HCT116 (cell line): ENCODE measurements around the gene ZNF8. TPM values are rescaled to one million over a fixed set of nuclear protein-coding genes. Genes with fewer than 3 reads are reported as not detected.

Experiments
- ATAC-seq: fragments of 200-7000 bp; cut with Tn5 transposase; 2 replicates; pipeline ENCODE4 v1.9.1; 2020; ENCODE audit warnings: mild to moderate bottlenecking, moderate library complexity
- BruUV-seq: library from RNA; stranded (reverse); fragments of 400-500 nt; replicated peaks from 2 replicates; lab custom pipeline; 2021; lab: Mats Ljungman, UMichigan
- CTCF ChIA-PET: fragments of 300-600 bp; sonication (Branson Sonifier 250); formaldehyde crosslinking; loops from one replicate; lab custom pipeline; 2021; ENCODE audit warnings: antibody characterized with exemption; lab: Charles Lee
- POLR2A ChIA-PET: fragments of 300-600, 350-600 bp; sonication (Branson Sonifier 250); formaldehyde crosslinking; loops from one replicate; lab custom pipeline; 2021; ENCODE audit warnings: antibody characterized with exemption; lab: Charles Lee
- RAD21 ChIA-PET, 2 experiments: fragments of 300-600 bp; sonication (Branson Sonifier 250); formaldehyde crosslinking; loops; one replicate each; lab custom pipeline; 2023; ENCODE audit warnings: low total read pairs in 2 of 2; ENCODE audit not compliant: uncharacterized antibody in 2 of 2, unreplicated experiment in 2 of 2, low non-redundant PET in 1 of 2; lab: Charles Lee
- DNase-seq: peaks from one replicate; pipeline ENCODE4 v3.0.0-alpha.2; 2010; ENCODE audit warnings: low read depth, low spot score
- H2AFZ ChIP-seq: fragments of 200-600 bp; shearing (Covaris generic), sonication (generic); 2 replicates; pipeline ENCODE4 v1.6.1; 2017; ENCODE audit warnings: low read depth, mixed run types, mixed read lengths, antibody characterized with exemption, low read length; ENCODE audit not compliant: poor library complexity, severe bottlenecking
- H3K27ac ChIP-seq: 2 replicates; pipeline ENCODE4 v1.5.1; 2012; ENCODE audit warnings: low read depth, low read length
- H3K27me3 ChIP-seq: fragments of 200-600 bp; sonication (generic); 2 replicates; pipeline ENCODE4 v1.6.1; 2016; ENCODE audit warnings: mixed run types, low read length, mixed read lengths; ENCODE audit not compliant: insufficient read depth
- H3K36me3 ChIP-seq, 2 experiments: fragments of 200-500 bp in 1 of 2; fragments of 200-600 bp in 1 of 2; sonication (Bioruptor generic) in 1 of 2; sonication (generic) in 1 of 2; 2 replicates each; pipeline versions ENCODE4 v1.5.1 to v1.6.1; 2014 to 2016; ENCODE audit warnings: low read length in 2 of 2, inconsistent platforms in 1 of 2, mixed read lengths in 1 of 2, mixed run types in 1 of 2; ENCODE audit not compliant: insufficient read depth in 2 of 2, control insufficient read depth in 1 of 2
- H3K4me1 ChIP-seq, 2 experiments: fragments of 200-600 bp in 1 of 2; sonication (generic) in 1 of 2; 2 replicates each; pipeline versions ENCODE4 v1.5.1 to v1.6.1; 2012 to 2017; ENCODE audit warnings: low read length in 2 of 2, inconsistent platforms in 1 of 2, mild to moderate bottlenecking in 1 of 2, mixed read lengths in 1 of 2, mixed run types in 1 of 2, moderate library complexity in 1 of 2; ENCODE audit not compliant: insufficient read depth in 2 of 2, control insufficient read depth in 1 of 2
- H3K4me2 ChIP-seq: fragments of 200-600 bp; sonication (generic); 2 replicates; pipeline ENCODE4 v1.6.1; 2017; ENCODE audit warnings: mixed run types, low read length, mixed read lengths
- H3K4me3 ChIP-seq, 2 experiments: fragments of 200-600 bp in 1 of 2; sonication (generic) in 1 of 2; replicated peaks in 1 of 2; 2 replicates each; pipeline ENCODE4 v1.5.1; 2011 to 2016; ENCODE audit warnings: low read length in 2 of 2, control low read depth in 1 of 2, low read depth in 1 of 2, mild to moderate bottlenecking in 1 of 2, mixed read lengths in 1 of 2, mixed run types in 1 of 2
- H3K79me2 ChIP-seq: fragments of 200-600 bp; sonication (generic); 2 replicates; pipeline ENCODE4 v1.6.1; 2017; ENCODE audit warnings: mild to moderate bottlenecking, mixed run types, low read length, moderate library complexity, mixed read lengths; ENCODE audit not compliant: insufficient read depth
- H3K9ac ChIP-seq: fragments of 200-600 bp; sonication (generic); 2 replicates; pipeline ENCODE4 v1.6.1; 2016; ENCODE audit warnings: low read length, mixed read lengths
- H3K9me2 ChIP-seq: fragments of 200-600 bp; sonication (generic), shearing (Covaris generic); 2 replicates; pipeline ENCODE4 v1.6.1; 2017; ENCODE audit warnings: mixed run types, mild to moderate bottlenecking, moderate library complexity; ENCODE audit not compliant: insufficient read depth
- H3K9me3 ChIP-seq, 2 experiments: fragments of 200-500 bp in 1 of 2; fragments of 200-600 bp in 1 of 2; sonication (Bioruptor generic) in 1 of 2; sonication (generic) in 1 of 2; 2 replicates each; pipeline ENCODE4 v1.6.1; 2014 to 2017; ENCODE audit warnings: low read length in 2 of 2, mixed read lengths in 2 of 2, inconsistent platforms in 1 of 2, low read depth in 1 of 2, mild to moderate bottlenecking in 1 of 2, mixed run types in 1 of 2, moderate library complexity in 1 of 2; ENCODE audit not compliant: control insufficient read depth in 1 of 2, insufficient read depth in 1 of 2
- H4K20me1 ChIP-seq: fragments of 200-600 bp; sonication (generic), shearing (Covaris generic); 2 replicates; pipeline ENCODE4 v1.6.1; 2017; ENCODE audit warnings: mixed run types, mild to moderate bottlenecking, moderate library complexity; ENCODE audit not compliant: insufficient read depth
- CBX3 ChIP-seq: IDR thresholded peaks from 2 replicates; pipeline ENCODE4 v1.6.1; 2012; ENCODE audit warnings: low read depth
- CEBPB ChIP-seq: IDR thresholded peaks from 2 replicates; pipeline ENCODE4 v1.6.1; 2012; ENCODE audit warnings: low read depth
- EGR1 ChIP-seq: IDR thresholded peaks from 2 replicates; pipeline ENCODE4 v1.6.1; 2012; ENCODE audit warnings: low read depth
- ELF1 ChIP-seq: IDR thresholded peaks from 2 replicates; pipeline ENCODE4 v1.6.1; 2012; ENCODE audit warnings: low read depth, borderline replicate concordance
- EZH2phosphoT487 ChIP-seq: fragments of 200-600 bp; IDR thresholded peaks from 2 replicates; pipeline ENCODE4 v1.6.1; 2018; ENCODE audit warnings: antibody characterized with exemption, borderline replicate concordance
- FOSL1 ChIP-seq: IDR thresholded peaks from 2 replicates; pipeline ENCODE4 v1.6.1; 2012; ENCODE audit warnings: low read depth
- JUND ChIP-seq: IDR thresholded peaks from 2 replicates; pipeline ENCODE4 v1.6.1; 2012
- POLR2A ChIP-seq: IDR thresholded peaks from 2 replicates; pipeline ENCODE4 v1.7.0; 2011; ENCODE audit warnings: borderline replicate concordance; ENCODE audit not compliant: insufficient read depth, insufficient read length; ENCODE audit errors: extremely low read depth
- POLR2AphosphoS5 ChIP-seq: IDR thresholded peaks from 2 replicates; pipeline ENCODE4 v1.6.1; 2011; ENCODE audit warnings: mild to moderate bottlenecking, low read depth, low read length, moderate library complexity
- RAD21 ChIP-seq: IDR thresholded peaks from 2 replicates; pipeline ENCODE4 v1.6.1; 2012; ENCODE audit warnings: low read depth, mild to moderate bottlenecking
- REST ChIP-seq: IDR thresholded peaks from 2 replicates; pipeline ENCODE4 v1.6.1; 2012; ENCODE audit warnings: low read depth
- SIN3A ChIP-seq: IDR thresholded peaks from 2 replicates; pipeline ENCODE4 v1.6.1; 2012; ENCODE audit warnings: low read depth
- SP1 ChIP-seq: IDR thresholded peaks from 2 replicates; pipeline ENCODE4 v1.6.1; 2012; ENCODE audit warnings: low read depth
- SRF ChIP-seq: IDR thresholded peaks from 2 replicates; pipeline ENCODE4 v1.6.1; 2012; ENCODE audit warnings: low read depth
- ZFX ChIP-seq: fragments of 450-650 bp; IDR thresholded peaks from 2 replicates; pipeline ENCODE4 v1.6.1; 2017
- ZNF274 ChIP-seq: fragments of 200-500 bp; sonication (Bioruptor generic); IDR thresholded peaks from 2 replicates; pipeline ENCODE4 v1.6.1; 2014; ENCODE audit warnings: mild to moderate bottlenecking, low read depth, low read length, inconsistent platforms
- intact Hi-C: fragments of 100-400 bp; cut with micrococcal nuclease; formaldehyde crosslinking; loops from 2 replicates; pipeline ENCODE4 v1.10.0; 2022
- total RNA-seq: library from RNA; stranded (reverse); gene quantifications from one replicate; pipeline ENCODE4 v1.2.1, GENCODE V29; 2021; ENCODE audit not compliant: unreplicated experiment
- TF ChIP-seq, protein P1 (sequence below): IDR thresholded peaks from 2 replicates; pipeline ENCODE4 v1.6.1; 2011; ENCODE audit warnings: mild to moderate bottlenecking, low read length, moderate library complexity; ENCODE audit not compliant: insufficient replicate concordance; ENCODE audit errors: extremely low read depth
- TF ChIP-seq, protein P2 (sequence below): IDR thresholded peaks from 2 replicates; pipeline ENCODE4 v1.6.1; 2012

Gene ZNF8
- total RNA-seq, 1 experiment from 2014 or later = 6.4 TPM

DNA sequence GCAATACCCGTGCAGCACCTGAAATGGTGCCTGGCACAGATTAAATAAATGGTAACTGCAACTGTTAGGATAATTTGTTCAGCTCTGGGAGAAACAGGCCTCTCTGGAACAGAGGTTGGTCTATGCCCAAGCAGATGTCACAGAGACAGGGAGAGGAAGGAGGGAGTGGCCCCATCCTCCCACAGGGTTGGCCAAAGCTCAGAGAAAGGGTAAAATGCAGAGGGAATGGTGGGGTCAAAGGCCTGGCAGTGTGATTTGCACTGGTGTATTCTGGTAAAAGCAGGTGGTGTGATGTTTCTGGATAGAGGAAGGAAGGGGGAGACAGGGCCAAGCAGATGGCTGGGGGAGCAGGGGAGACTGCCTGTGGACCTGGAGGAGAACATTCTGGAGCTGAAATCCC, 57.5 kb downstream of the ZNF8 start:
- Histone ChIP-seq H4K20me1 (no peaks in the 10 kb centered on the region), H3K9me3 (peaks cover 0 to 4% of the 10 kb centered on the region in 2 experiments; a peak in 1 of 4 replicates), H3K27ac (no peak overlapping the region), H3K4me2 (no peak overlapping the region), H2AFZ (no peak overlapping the region), H3K9ac (no peak overlapping the region), H3K4me3 (no peak overlapping the region), H3K9me2 (no peaks in the 10 kb centered on the region), H3K36me3 (peaks cover 0 to 21% of the 10 kb centered on the region in 2 experiments; a peak in 1 of 4 replicates), H3K79me2 (no peaks in the 10 kb centered on the region), H3K4me1 (no peaks in the 10 kb centered on the region), H3K27me3 (no peaks in the 10 kb centered on the region)
- no TSS peak for BruUV-seq
- CTCF ChIA-PET = no interaction called here
- intact Hi-C loops = no loop called here
- no peak for TF ChIP-seq EGR1
- TF ChIP-seq SRF = no peak
- POLR2A ChIA-PET = no interaction called here
- RAD21 ChIA-PET = no interaction called here
- ATAC-seq = no peak
- no peak for DNase-seq

DNA sequence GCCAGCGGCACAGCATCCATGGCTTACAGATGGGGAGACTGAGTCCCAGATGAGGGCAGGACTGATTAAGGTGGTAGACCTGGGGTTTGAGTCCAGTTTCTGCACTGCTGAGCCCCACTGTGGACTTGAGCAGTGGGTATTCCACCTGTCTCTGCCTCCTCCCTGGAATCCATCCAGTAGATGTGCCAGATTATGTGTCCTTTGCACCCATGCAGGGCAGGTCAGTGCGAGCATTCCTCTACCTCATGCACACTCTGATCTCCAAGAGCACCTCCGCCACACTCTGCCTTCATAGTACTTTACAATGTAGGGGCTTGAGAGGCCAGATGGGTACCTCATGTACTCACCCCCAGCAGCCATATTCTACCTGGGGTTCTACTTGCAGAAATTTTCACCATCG, 58.1 kb downstream of the ZNF8 start:
- CTCF ChIA-PET = no interaction called here
- TF ChIP-seq POLR2A (no peak), EZH2phosphoT487 (no peak), REST (no peak), JUND (no peak), EGR1 (no peak), FOSL1 (no peak), SIN3A (no peak), CBX3 (no peak), POLR2AphosphoS5 (no peak), SP1 (no peak), ZNF274 (no peak), ELF1 (no peak), ZFX (no peak), CEBPB (no peak), RAD21 (no peak)
- TF ChIP-seq, protein P1, sequence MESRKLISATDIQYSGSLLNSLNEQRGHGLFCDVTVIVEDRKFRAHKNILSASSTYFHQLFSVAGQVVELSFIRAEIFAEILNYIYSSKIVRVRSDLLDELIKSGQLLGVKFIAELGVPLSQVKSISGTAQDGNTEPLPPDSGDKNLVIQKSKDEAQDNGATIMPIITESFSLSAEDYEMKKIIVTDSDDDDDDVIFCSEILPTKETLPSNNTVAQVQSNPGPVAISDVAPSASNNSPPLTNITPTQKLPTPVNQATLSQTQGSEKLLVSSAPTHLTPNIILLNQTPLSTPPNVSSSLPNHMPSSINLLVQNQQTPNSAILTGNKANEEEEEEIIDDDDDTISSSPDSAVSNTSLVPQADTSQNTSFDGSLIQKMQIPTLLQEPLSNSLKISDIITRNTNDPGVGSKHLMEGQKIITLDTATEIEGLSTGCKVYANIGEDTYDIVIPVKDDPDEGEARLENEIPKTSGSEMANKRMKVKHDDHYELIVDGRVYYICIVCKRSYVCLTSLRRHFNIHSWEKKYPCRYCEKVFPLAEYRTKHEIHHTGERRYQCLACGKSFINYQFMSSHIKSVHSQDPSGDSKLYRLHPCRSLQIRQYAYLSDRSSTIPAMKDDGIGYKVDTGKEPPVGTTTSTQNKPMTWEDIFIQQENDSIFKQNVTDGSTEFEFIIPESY = no peak
- TF ChIP-seq, protein P2, sequence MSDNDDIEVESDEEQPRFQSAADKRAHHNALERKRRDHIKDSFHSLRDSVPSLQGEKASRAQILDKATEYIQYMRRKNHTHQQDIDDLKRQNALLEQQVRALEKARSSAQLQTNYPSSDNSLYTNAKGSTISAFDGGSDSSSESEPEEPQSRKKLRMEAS = no peak

More for the DNA sequence above, 58.1 kb downstream of the ZNF8 start:
- Histone ChIP-seq H3K4me2 (no peak overlapping the region), H4K20me1 (no peaks in the 10 kb centered on the region), H3K9me3 (peaks cover 0 to 4% of the 10 kb centered on the region in 2 experiments; a peak in 1 of 4 replicates), H3K4me3 (no peak overlapping the region), H3K9me2 (no peaks in the 10 kb centered on the region), H3K36me3 (peaks cover 0 to 21% of the 10 kb centered on the region in 2 experiments; a peak in 1 of 4 replicates), H2AFZ (no peak overlapping the region), H3K27ac (no peak overlapping the region), H3K79me2 (no peaks in the 10 kb centered on the region), H3K9ac (no peak overlapping the region), H3K4me1 (no peaks in the 10 kb centered on the region), H3K27me3 (no peaks in the 10 kb centered on the region)
- intact Hi-C loops = no loop called here
- DNase-seq (no peak), ATAC-seq (no peak)
- POLR2A ChIA-PET = no interaction called here
- no TSS peak for BruUV-seq
- RAD21 ChIA-PET = no interaction called here
